G401 (cell line): ENCODE results near the gene KLHDC7A. TPM values are rescaled to one million over a fixed set of nuclear protein-coding genes. Genes with fewer than 3 reads are reported as not detected.

Experiments
- DNase-seq: peaks from one replicate; pipeline ENCODE4 v3.0.0-alpha.2; 2015; ENCODE audit warnings: low spot score
- in situ Hi-C: cut with HindIII; loops from 2 replicates; pipeline ENCODE4 v1.10.0; 2016; ENCODE audit warnings: low sequenced_read_pairs, mixed read lengths
- total RNA-seq: library from RNA; depleted of rRNA; stranded (reverse); fragments of >200 nt; shearing (Covaris generic); gene quantifications from 2 replicates; pipeline ENCODE4 v1.2.3, GENCODE V29; 2014; rRNA removed

KLHDC7A gene
- total RNA-seq, 1 experiment from 2014 or later, result 11.2 TPM

DNA sequence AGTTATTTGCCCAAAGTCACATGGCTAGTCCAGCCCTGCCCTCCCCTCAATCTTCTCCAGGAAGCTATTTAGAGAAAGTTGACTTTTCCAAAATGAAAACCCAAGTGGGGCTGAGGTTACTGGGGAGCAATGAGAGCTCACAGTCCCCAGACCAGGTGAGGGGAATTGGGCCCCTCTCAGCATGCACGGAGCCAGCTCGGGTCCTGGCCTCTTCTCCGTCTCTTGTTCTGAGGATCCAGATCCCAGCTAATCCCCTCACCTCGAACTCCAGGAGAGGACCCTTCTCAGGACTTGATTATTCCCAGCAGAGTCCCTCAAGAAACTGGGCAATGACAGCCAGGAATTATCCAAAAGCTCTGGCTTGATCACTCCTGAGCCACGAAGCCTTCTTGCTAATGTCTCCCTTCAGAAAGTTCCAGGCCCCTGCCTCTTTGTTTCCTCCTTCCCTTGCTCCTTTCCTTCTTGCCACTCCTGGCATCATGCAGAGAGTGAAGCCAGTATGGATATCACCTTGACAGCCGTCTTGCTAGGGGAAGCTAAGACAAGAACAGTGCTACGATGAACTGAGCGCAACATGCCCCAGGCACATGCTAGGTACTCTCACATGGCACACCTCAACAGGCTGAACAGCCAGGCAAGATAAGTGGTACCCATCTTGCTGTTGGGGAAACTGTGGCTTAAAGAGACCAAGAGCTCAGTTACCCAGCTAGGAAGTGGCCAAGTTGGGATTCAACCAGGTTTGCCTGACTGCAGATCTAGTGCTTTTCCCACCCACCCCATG lies 51.9 kb downstream of the KLHDC7A start:
- DNase-seq, result no peak
- in situ Hi-C loops, result no loop called here

DNA sequence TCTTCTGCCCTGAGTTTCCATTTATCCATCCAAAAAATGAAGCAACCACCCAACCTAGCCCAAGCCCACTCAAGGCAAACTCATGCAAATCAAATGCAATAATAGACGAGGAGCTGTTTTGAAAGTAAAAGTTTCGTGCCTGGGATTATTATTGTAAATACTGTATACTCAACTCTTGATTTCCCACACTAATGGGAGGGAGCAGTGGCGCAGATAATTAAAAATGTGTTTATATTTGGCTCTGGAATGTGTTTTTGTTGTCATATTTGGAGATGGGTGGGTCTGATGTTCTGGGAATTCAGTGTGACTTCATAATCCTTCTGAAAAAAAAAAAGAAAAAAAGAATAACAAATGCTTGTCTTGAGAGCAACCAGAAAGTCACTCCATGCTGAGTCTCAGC lies 52.5 kb downstream of the KLHDC7A start:
- DNase-seq, result no peak
- in situ Hi-C loops, result no loop called here

DNA sequence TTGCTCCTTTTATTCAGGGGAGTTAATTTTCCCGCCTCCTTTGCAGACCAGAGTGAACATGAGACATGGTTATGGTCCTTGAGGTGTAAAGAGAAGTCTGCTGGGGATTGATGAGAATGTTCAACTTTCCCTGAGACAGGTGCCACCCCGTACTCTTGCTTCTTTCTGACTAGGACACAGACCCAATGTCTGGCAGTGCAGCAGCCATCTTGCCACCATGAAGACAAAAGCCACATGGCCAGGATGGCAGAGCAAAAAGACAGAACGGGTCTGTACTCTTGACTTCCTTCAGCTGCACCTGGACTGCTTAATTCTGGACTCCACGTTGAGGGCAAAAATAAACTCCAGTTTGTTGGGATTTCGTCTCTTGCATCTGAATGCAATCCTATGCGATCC lies 54.1 kb downstream of the KLHDC7A start:
- in situ Hi-C loops, result no loop called here
- DNase-seq, result no peak

Other genes with a start within 250 kb of the KLHDC7A start
- not detected in 2 replicates for gene PAX7, start 149.9 kb downstream of the KLHDC7A start, total RNA-seq